Stimulated activated CD4-positive, alpha-beta T cell treated with anti-CD3 and anti-CD28 coated beads, Interleukin-4, amount 100 ng/mL, for 4 hours (primary cell): Measurements from ENCODE around the gene PIGT.
A peak's percentile ranks its signal among the peaks of the same experiment; 100 is the strongest.

Experiments
- DNase-seq, 2 experiments: peaks; one replicate each; pipeline ENCODE4 v3.0.0-alpha.2; 2020

The PIGT gene

GRCh38 chr20:45415822-45416637 is at the start of gene PIGT:
PIGT (plus strand) TSS chr20:45416141; CDS start chr20:45416157, 16 bp downstream.
- DNase-seq = peak; percentile 79 to 92

DNA sequence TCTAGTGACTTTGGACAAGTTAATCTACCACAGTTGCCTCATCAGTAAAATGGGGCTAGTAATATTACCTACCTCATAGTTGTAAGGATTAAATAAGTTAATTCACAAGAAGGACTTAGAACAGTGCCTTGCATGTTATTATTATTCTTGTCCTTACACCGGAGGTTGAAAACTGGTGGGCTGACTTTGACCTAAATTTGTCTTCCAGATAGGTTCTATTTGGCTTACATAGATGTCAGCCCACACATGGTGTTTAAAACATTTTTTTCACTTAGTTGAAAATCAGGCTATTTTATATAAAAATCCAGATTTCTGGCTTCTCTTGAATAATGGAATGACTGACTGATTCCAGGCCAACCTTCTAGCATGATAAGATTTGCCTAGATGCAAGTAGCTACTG is 49.7 kb upstream of the PIGT start:
- DNase-seq = no peak

DNA sequence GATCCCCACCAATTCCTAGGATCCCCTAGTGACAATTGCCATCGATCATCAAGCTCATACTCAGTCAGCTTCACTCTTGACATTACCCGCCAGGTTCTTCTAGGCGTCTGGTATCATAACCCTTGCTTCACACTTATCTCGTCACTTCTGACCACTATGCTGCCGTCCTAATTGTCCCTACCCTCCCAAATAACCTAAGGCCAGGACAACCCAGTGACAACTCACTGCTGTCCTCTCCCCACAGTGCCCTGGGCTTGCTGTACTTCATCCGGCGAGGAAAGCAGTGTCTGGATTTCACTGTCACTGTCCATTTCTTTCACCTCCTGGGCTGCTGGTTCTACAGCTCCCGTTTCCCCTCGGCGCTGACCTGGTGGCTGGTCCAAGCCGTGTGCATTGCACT is 49.3 kb upstream of the PIGT start:
- no peak for DNase-seq

DNA sequence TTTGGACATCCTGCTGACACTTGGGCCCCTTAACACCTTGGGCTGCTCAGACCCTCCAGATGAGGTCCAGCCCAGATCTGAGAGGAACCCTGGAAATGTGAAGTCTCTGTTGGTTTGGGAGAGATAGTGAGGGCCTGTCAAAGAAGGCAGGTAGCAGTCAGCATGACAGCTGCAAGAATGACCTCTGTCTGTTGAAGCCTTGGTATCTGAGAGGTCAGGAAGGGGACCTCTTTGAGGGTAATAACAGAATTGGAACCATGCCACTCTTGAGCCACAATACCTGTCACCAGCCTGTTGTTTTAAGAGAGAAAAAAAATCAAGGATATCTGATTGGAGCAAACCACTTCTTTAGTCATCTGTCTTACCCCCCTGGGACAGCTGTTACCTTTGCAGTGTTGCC is 48.8 kb upstream of the PIGT start:
- no peak for DNase-seq

DNA sequence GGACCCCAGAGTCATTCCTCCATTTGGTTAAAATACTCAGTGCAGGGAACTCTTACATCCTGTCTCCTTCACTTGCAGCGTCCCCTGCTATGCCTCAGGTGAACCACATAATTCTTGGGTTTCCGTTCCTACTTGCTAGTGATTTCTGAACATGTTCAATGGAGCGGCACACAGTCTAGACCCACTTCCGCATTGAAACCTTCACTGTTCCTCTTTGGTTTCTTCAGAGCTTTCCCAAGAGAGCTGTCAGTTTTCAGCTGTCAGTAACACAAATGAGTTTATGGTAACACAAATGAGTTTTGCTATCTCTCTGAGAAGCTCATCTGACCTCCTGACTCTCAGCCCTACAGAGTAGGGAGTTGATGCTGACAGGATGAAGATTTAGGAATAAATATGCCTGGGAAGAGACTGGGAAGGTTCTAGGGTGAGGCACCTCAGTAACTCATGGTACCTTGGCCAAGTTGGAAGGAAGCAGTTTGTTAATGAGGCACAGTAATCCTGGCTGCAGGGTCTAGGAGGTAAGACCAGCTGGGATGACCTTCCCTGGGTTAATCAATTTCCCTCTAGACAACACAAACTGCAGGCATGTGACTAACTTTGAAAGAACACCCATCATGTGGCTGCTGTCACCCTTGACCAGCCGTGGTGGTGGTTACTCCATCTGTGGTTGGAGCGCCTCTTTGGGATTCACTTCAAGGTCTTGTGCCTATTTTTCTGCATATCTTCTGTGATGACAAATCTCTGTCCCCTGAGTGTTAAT is 47.5 kb upstream of the PIGT start:
- DNase-seq = no peak

GRCh38 chr20:45370571-45371160 is 45.3 kb upstream of the PIGT start:
- no peak for DNase-seq

GRCh38 chr20:45372241-45372640 is 43.7 kb upstream of the PIGT start:
- no peak for DNase-seq

GRCh38 chr20:45372646-45373352 is 43.1 kb upstream of the PIGT start:
- DNase-seq = no peak

- DNase-seq = peak; percentile 87 to 91
These were observed 42.4 kb upstream of the PIGT start for GRCh38 chr20:45373353-45374100.

DNA sequence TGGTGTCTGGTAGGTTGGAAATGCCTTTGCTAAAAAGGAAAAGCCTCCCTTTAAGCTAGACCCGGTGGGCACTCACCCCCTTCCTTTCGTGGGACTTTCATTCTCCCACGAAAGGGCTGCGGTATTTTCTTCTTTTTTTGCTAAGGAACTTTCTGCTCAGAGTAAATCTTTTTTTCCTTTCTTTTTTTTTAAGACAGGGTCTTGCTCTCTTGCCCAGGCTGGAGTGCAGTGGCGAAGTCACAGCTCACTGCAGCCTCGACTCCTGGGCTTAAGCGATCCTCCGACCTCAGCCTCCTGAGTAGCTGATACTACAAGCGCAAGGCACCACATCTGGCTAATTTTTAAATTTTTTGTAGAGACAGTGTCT is 41.9 kb upstream of the PIGT start:
- DNase-seq = no peak

DNA sequence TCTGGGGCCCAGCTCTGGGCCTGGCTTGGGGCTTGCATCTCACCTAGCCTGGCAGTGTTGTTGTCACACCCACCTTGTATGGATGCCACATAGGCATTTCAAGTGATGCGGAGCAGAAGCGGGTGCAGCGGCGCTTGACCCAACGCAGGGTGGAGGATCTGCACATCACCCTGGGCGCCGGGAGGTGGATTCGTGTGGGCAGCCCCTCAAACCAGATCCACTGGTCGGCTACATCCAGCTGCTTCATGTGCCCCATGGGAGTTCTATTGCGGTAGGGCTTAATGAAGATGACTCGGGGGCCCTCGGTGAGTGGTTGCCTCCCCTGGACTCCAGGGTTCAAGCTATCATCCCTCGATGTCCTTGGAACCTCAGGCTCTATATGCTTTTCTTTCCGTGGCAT is 41.0 kb upstream of the PIGT start:
- DNase-seq = no peak

DNA sequence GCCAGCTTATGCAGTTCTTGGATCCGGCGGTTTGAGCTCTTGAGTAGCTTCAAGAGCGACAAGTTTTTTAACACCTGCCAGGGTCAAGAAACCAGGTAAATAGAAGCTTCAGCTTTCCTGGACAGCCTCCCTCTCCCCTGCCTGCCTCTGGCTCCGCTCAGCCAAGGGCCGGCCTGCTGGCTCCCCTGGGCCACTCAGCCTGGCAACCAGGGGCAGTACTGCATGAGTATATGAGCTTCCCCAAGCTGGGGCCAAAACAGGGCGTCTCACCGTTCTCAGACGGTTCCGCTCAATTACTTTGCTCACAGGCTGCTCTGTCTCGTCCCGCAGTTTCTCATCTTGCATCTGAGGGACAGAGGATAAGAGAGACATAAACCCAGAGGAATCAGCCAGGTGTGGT is 38.7 kb upstream of the PIGT start:
- DNase-seq = no peak

DNA sequence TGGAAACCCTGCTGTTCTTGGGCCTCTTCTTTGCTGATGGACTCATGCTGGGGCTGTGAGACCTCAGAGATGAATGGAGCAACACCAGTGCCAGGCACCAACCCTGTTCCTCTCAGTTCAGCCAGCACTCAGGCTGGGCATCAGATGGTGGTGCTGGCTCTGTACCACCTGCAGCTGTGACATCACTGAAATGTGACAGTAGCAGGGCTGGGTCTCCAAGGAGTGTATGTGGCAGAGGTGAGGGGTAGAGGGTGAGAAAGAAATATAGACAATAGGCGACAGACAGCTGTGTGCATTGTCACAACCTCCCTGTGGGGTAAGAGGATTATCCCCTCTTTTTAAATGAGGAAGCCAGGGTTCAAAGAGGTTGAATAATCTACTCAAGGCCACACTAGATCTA is 37.8 kb upstream of the PIGT start, which contains the start of gene TP53TG5:
TSS of gene TP53TG5 (minus strand) at position 135 of the 400 bp plus-strand sequence. CDS start at position 46, 89 bp downstream.
- no peak for DNase-seq

- DNase-seq = no peak
These were observed 28.7 kb upstream of the PIGT start for GRCh38 chr20:45387274-45387673.

- no peak for DNase-seq
These were observed 25.0 kb upstream of the PIGT start for GRCh38 chr20:45390931-45391330.

DNA sequence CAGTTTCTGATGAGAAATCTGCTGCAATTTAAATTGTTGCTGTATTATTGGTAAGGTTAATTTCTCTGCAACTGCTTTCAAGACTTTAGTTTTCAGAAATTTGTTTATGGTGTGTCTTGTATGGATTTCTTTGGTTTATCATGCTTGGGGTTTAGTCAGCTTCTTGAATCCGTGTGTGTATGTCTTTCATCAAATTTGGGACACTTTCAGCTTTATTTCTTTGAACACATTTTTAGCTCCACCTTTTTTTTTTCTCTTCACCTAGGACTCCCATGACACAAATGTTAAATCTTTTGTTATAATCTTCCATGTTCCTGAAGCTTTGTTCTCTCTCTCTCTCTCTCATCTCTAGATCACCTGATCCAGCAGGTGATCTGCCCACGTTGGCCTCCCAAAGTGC is 24.4 kb upstream of the PIGT start:
- DNase-seq = no peak

DNA sequence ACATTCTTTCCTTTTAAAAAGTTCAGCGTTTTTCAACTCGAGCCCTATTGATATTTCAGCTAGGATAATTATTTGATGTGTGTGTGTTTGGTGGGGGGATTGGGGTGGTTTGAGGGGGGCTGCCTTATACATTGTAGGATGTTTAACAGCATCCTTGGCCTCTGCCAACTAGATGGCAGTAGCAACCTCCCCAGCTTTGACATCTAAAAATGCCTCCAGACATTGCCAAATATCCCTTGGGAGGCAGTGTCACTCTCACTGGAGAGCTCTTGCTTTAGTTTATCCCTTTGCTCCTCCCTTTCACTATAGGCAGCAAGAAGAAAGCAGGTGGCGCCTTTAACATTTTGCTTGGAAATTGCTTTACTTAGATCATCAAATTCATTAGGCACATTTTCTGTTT is 23.2 kb upstream of the PIGT start:
- no peak for DNase-seq

DNA sequence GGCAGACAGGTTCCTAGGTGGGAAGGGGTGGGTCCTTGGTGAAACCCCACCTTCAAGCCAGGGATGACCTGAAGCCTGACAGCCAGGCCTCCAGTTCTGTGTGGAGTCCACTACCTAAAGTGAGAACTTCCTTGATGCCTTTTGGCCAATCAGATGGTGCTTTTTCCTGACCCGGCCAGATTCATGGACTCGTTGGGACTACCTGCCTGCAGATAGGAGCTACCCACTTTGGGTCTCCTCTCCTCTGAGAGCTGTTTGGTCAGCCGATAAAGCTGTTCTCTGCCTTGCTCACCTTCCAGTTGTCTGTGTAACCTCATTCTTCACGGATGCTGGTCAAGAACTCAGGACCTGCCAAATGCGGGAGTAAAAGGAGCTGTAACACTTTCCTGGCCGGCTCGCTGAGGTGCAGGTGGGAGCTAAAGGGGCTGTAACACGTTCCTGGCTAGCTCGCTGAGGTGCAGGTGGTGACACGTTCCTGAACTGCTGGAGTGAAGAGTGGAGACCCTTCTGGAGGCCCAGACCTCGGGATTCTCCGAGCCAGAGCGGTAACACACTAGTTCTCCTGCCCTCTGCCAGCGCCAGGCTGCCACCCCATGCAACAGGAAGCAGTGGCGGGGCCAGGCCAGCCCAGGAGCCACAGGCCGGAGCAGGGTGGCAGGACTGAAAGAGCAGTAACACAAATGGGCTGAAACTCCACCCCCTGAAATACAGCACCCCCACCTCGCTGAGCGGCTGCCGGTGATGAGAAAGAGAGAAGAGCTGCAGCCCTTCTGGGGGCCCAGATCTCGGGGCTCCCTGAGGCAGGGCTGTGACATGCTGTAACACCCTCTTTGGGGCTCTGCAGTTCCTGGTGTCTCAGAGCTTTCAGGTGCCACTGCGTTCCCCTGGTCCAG is 21.5 kb upstream of the PIGT start:
- no peak for DNase-seq

DNA sequence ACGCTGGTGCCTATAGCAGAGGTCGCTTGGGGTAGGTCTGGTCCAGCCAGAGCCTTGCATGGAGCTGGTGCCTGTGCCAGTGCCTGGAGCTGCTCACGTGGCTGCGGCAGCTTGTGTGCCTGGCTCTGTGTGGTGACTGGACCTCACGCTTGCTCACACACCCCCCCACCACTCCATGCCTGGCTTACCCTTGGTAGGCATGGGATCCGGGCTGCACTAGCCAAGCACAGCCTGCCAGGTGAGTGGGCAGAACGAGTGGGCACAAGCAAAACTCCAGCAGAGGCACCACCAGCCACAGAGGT is 20.9 kb upstream of the PIGT start:
- DNase-seq = no peak

GRCh38 chr20:45399018-45399417 is 16.9 kb upstream of the PIGT start:
- no peak for DNase-seq

- no peak for DNase-seq
These were observed 15.5 kb upstream of the PIGT start for GRCh38 chr20:45400346-45401031.
